ENCODE results near the gene ATP1B3. TPM values are rescaled to one million over a fixed set of nuclear protein-coding genes. Genes with fewer than 3 reads are reported as not detected.

Gene ATP1B3
- total RNA-seq, 4 donors from 2014 or later, result 55.1 to 94.1 (median 64.7) TPM

GRCh38 chr3:141853081-141853601 lies 23.3 kb upstream of the ATP1B3 start:
- TF ChIP-seq, protein P1, sequence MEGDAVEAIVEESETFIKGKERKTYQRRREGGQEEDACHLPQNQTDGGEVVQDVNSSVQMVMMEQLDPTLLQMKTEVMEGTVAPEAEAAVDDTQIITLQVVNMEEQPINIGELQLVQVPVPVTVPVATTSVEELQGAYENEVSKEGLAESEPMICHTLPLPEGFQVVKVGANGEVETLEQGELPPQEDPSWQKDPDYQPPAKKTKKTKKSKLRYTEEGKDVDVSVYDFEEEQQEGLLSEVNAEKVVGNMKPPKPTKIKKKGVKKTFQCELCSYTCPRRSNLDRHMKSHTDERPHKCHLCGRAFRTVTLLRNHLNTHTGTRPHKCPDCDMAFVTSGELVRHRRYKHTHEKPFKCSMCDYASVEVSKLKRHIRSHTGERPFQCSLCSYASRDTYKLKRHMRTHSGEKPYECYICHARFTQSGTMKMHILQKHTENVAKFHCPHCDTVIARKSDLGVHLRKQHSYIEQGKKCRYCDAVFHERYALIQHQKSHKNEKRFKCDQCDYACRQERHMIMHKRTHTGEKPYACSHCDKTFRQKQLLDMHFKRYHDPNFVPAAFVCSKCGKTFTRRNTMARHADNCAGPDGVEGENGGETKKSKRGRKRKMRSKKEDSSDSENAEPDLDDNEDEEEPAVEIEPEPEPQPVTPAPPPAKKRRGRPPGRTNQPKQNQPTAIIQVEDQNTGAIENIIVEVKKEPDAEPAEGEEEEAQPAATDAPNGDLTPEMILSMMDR (IDR thresholded peaks at IDR 0.05), result no peak
- no peak for TF ChIP-seq POLR2A (IDR thresholded peaks at IDR 0.05)
- Histone ChIP-seq H3K27me3 (no peaks in the 10 kb centered on the region), H3K4me1 (no peaks in the 10 kb centered on the region), H3K27ac (no peak overlapping the region), H3K9me3 (no peaks in the 10 kb centered on the region), H3K4me3 (replicated peaks in 1 of 3) (no peak overlapping the region), H3K36me3 (no peaks in the 10 kb centered on the region)
- no peak for DNase-seq
- 69 to 87% methylated on average over 4 of the region's 4 CpGs for WGBS, 2 donors
- intact Hi-C loops (cut with DNase I), result no loop called here

DNA sequence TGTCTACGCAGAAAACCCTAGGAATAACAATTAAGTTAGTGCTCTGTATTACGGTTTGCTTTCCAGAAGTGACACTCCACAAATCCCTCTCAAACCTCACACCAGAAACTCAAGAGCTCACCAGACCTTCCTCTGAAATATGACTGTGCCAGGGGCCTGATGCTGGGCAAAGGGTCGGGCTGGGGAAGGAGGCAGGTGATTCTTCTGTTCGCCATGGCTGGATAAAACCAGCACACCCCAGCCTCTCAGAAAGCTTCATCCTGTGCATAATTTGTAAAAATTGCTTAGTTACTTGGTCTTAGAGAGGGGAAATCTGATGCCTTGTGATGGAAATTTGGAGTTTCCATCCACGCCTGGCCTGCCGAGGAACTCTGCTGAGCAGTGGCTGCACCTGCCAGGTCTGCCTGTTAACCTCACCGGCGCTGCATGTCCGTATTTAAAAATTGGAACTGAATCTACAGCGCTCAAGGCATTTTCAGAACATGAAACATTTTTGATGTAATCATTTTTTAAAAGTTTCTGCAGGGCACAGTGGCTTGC lies 22.7 kb upstream of the ATP1B3 start:
- H3K4me3 ChIP-seq (replicated peaks in 1 of 3), result no peak overlapping the region
- intact Hi-C loops (cut with DNase I), result no loop called here
- H3K27ac ChIP-seq, result no peak overlapping the region
- no peaks in the 10 kb centered on the region for H3K4me1 ChIP-seq
- TF ChIP-seq POLR2A (IDR thresholded peaks at IDR 0.05), result no peak
- TF ChIP-seq, protein P1 (IDR thresholded peaks at IDR 0.05), result no peak
- no peaks in the 10 kb centered on the region for H3K27me3 ChIP-seq
- WGBS, 2 donors, result 66 to 86% methylated on average over 9 to 10 of the region's 10 CpGs
- no peak for DNase-seq
- no peaks in the 10 kb centered on the region for H3K9me3 ChIP-seq
- H3K36me3 ChIP-seq, result no peaks in the 10 kb centered on the region

GRCh38 chr3:141854599-141854998 lies 21.8 kb upstream of the ATP1B3 start:
- no peaks in the 10 kb centered on the region for H3K36me3 ChIP-seq
- no peaks in the 10 kb centered on the region for H3K4me1 ChIP-seq
- H3K27ac ChIP-seq, result no peak overlapping the region
- 94 to 100% methylated on average over 1 of the region's 1 CpG for whole genome bisulfite sequencing, 2 donors
- H3K9me3 ChIP-seq, result no peaks in the 10 kb centered on the region
- H3K4me3 ChIP-seq (replicated peaks in 1 of 3), result no peak overlapping the region
- no peak for DNase-seq
- intact Hi-C loops (cut with DNase I), result no loop called here
- H3K27me3 ChIP-seq, result no peaks in the 10 kb centered on the region
- TF ChIP-seq POLR2A (IDR thresholded peaks at IDR 0.05), result no peak
- TF ChIP-seq, protein P1 (IDR thresholded peaks at IDR 0.05), result no peak

GRCh38 chr3:141858312-141858711 lies 18.1 kb upstream of the ATP1B3 start:
- H3K36me3 ChIP-seq, result no peaks in the 10 kb centered on the region
- no peak overlapping the region for H3K27ac ChIP-seq
- H3K4me1 ChIP-seq, result no peaks in the 10 kb centered on the region
- WGBS, 2 donors, result 82 to 90% methylated on average over 2 of the region's 2 CpGs
- intact Hi-C loops (cut with DNase I), result no loop called here
- TF ChIP-seq POLR2A (IDR thresholded peaks at IDR 0.05), result no peak
- TF ChIP-seq, protein P1 (IDR thresholded peaks at IDR 0.05), result no peak
- no peaks in the 10 kb centered on the region for H3K9me3 ChIP-seq
- H3K4me3 ChIP-seq (replicated peaks in 1 of 3), result no peak overlapping the region
- DNase-seq, result no peak
- H3K27me3 ChIP-seq, result no peaks in the 10 kb centered on the region

DNA sequence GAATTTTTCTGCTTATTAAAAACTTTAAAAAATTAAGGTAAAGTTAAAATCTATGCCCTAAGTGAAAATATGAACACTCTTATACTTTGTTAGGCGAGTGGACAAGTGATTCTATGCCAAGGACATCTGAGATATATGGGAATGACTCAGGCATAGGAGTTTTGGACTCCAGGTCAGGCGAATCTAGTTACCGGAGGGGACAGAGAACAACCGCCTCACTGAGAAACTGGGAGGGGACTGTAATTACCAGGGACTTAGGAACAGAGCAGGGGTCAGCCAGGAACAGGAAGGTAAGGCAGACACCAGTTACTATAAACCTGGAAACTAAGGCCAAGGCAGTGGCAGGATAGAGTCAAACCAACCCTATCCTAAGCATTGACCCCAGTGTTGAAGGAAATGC lies 16.8 kb upstream of the ATP1B3 start:
- Histone ChIP-seq H3K4me1 (no peaks in the 10 kb centered on the region), H3K27ac (no peak overlapping the region), H3K9me3 (no peaks in the 10 kb centered on the region), H3K4me3 (replicated peaks in 1 of 3) (no peak overlapping the region), H3K27me3 (no peaks in the 10 kb centered on the region), H3K36me3 (no peaks in the 10 kb centered on the region)
- DNase-seq, result no peak
- intact Hi-C loops (cut with DNase I), result no loop called here
- WGBS, 2 donors, result 86 to 93% methylated on average over 4 of the region's 4 CpGs
- TF ChIP-seq, protein P1 (IDR thresholded peaks at IDR 0.05), result no peak
- no peak for TF ChIP-seq POLR2A (IDR thresholded peaks at IDR 0.05)
